Lower leg skin (tissue), 3 donors: ENCODE results near the gene MAPK10.

ENCODE experiments used
- POLR2A ChIP-seq, 2 donors: fragments of 450-650 bp; IDR thresholded peaks; one replicate each; pipeline ENCODE4 v1.6.1; 2016 to 2017; ENCODE audit warnings: antibody characterized with exemption in 2 of 2, mild to moderate bottlenecking in 1 of 2, moderate library complexity in 1 of 2
- TF ChIP-seq, protein P1 (sequence below), 3 donors: fragments of 450-650 bp; IDR thresholded peaks; one replicate each; pipeline ENCODE4 v1.5.1; 2016; ENCODE audit warnings: antibody characterized with exemption in 3 of 3, mild to moderate bottlenecking in 3 of 3, moderate library complexity in 2 of 3

DNA sequence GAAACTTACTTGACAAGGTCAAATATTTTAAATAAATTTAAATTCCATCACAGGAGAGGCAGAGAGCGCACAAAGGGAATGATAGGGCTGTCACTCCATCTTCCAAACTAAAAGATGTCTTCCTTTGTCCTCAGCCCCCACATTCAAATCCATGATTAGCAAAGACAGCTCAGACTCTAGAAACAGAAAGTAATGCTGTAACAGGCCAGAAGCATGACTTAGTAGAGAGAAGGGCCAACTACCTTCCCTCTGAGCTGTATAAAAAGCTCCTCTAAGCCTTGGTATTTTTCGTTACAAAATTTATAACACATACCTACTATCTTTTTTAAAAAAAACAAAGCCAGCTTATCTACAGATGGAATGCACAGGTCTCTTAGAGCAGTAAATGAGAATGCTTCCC is 207.4 kb downstream of the MAPK10 start:
- no peak for TF ChIP-seq POLR2A (IDR thresholded peaks at IDR 0.05)
- TF ChIP-seq, protein P1, sequence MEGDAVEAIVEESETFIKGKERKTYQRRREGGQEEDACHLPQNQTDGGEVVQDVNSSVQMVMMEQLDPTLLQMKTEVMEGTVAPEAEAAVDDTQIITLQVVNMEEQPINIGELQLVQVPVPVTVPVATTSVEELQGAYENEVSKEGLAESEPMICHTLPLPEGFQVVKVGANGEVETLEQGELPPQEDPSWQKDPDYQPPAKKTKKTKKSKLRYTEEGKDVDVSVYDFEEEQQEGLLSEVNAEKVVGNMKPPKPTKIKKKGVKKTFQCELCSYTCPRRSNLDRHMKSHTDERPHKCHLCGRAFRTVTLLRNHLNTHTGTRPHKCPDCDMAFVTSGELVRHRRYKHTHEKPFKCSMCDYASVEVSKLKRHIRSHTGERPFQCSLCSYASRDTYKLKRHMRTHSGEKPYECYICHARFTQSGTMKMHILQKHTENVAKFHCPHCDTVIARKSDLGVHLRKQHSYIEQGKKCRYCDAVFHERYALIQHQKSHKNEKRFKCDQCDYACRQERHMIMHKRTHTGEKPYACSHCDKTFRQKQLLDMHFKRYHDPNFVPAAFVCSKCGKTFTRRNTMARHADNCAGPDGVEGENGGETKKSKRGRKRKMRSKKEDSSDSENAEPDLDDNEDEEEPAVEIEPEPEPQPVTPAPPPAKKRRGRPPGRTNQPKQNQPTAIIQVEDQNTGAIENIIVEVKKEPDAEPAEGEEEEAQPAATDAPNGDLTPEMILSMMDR (IDR thresholded peaks at IDR 0.05): no peak
